GM18868 (cell line): ENCODE data around the gene LTN1.
"Not testable (repeated sequence)": the region's sequence is repeated elsewhere in the genome, so short reads cannot be mapped to it uniquely, and the experiment has no call there.

Experiments
- ATAC-seq: cut with Tn5 transposase; IDR thresholded peaks from one replicate; pipeline ENCODE4 v1.9.1; 2021; ENCODE audit warnings: mild to moderate bottlenecking, moderate library complexity; ENCODE audit not compliant: unreplicated experiment

Gene LTN1, protein sequence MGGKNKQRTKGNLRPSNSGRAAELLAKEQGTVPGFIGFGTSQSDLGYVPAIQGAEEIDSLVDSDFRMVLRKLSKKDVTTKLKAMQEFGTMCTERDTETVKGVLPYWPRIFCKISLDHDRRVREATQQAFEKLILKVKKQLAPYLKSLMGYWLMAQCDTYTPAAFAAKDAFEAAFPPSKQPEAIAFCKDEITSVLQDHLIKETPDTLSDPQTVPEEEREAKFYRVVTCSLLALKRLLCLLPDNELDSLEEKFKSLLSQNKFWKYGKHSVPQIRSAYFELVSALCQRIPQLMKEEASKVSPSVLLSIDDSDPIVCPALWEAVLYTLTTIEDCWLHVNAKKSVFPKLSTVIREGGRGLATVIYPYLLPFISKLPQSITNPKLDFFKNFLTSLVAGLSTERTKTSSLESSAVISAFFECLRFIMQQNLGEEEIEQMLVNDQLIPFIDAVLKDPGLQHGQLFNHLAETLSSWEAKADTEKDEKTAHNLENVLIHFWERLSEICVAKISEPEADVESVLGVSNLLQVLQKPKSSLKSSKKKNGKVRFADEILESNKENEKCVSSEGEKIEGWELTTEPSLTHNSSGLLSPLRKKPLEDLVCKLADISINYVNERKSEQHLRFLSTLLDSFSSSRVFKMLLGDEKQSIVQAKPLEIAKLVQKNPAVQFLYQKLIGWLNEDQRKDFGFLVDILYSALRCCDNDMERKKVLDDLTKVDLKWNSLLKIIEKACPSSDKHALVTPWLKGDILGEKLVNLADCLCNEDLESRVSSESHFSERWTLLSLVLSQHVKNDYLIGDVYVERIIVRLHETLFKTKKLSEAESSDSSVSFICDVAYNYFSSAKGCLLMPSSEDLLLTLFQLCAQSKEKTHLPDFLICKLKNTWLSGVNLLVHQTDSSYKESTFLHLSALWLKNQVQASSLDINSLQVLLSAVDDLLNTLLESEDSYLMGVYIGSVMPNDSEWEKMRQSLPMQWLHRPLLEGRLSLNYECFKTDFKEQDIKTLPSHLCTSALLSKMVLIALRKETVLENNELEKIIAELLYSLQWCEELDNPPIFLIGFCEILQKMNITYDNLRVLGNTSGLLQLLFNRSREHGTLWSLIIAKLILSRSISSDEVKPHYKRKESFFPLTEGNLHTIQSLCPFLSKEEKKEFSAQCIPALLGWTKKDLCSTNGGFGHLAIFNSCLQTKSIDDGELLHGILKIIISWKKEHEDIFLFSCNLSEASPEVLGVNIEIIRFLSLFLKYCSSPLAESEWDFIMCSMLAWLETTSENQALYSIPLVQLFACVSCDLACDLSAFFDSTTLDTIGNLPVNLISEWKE (N-terminal part only)

GRCh38 chr21:28992526-28993292 is at the start of gene LTN1:
Gene LTN1, minus strand, starts transcription at chr21:28992877. Its CDS starts 72 bp downstream, at chr21:28992805.
- peak; percentile 96 for ATAC-seq

- peak; percentile 45 for ATAC-seq
Measured at GRCh38 chr21:29034678-29035077, 42.0 kb upstream of the LTN1 start.

DNA sequence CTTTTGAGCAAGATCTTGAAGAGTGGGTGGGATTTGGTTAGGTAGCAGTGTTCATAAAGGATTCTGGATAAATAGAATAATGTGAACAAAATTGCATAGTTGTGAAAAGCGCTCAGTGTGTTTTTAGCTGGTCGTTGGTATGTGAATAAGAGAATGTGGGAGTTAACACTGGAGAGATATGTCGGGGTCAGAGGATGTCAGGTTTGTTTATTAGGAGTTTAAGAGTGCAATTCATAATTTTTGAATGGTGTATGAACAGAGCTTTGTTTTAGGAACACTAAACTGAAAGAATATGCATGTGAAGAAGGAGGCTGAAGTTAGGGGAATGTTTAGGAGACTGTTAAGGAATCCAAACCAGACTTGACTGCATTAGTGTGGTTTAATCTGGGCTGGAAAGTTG is 41.2 kb upstream of the LTN1 start:
- ATAC-seq: no peak

DNA sequence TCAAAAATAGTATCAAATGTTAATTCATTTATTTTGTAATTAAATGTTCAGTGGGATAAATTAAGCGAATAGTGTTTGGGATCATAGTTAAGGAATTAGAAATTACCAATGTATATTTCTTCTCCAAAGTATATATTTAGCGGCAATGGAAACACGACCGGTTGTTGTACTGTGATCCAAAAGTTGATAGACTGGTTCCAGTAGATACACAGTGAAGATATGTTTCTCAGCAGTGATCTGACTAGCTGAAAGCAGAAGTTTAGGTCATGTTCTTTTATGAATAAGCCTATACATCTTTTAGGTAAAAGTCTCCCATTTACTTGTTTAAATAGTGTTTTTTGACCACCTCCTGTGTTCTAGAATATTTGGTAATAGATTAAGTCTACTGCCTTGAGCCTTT is 40.6 kb upstream of the LTN1 start:
- no peak for ATAC-seq

GRCh38 chr21:29030909-29031308 is 38.2 kb upstream of the LTN1 start:
- no peak for ATAC-seq

DNA sequence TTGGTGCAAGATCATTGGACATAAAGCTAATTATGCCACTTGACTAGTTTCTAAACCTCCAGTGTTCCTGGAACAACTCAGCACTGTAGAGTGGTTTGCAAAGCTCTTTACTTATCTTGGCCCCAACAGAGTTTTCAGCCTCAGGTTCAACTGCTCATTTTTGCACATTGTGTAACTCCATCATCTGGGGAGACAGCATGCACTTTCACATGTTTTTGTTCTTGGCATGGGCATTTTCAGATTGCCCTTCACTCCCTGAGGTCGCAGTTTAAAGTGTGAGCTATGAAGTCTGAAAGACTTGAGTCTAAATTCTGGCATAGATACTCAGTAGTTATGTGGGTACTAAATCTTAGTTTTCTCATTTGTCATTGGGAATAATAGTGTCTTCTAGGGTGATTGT is 36.8 kb upstream of the LTN1 start:
- ATAC-seq: no peak

DNA sequence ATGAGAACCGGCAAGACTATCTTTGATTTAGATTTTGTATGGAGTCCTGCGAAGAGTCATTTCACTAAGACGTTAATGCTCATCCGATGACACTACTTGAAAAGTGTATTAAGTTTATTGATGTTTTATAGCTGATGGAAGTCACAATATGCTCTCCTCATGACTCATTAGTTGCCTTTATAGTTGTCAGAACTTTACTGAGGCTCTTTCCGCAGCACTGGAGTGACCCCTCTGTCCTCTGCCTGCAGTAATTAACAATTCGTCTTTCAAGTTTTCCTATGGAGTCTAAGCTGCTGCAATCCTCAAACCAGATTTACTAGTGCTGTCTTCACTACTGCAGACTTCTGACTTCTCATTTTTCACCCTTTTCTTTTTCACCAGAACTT is 32.6 kb upstream of the LTN1 start:
- no peak for ATAC-seq

GRCh38 chr21:29024474-29025327 is 32.0 kb upstream of the LTN1 start, which contains the start of gene USP16:
Gene USP16, plus strand, starts transcription at chr21:29024668. Its CDS starts 3,246 bp downstream, at chr21:29027914.
- peak; percentile 96 for ATAC-seq

- no peak for ATAC-seq
Measured at GRCh38 chr21:29022166-29022565, 29.5 kb upstream of the LTN1 start.

DNA sequence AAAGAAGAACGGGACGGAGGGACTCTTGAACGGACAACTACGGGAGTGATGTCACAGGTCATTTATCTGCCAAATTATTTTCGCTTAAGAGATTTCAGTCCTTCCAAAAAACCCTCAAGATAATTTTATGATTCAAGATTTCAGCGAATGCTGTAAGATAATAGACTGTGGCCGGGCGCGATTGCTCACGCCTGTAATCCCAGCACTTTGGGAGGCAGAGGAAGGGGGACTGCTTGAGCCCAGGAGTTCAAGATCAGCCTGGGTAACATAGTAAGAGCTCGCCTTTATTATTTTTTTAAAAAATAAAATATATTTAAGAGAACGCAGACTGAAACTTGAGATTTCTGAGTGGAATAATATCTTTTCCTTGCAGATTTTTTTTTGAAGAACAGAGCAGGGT is 25.9 kb upstream of the LTN1 start:
- no peak for ATAC-seq

DNA sequence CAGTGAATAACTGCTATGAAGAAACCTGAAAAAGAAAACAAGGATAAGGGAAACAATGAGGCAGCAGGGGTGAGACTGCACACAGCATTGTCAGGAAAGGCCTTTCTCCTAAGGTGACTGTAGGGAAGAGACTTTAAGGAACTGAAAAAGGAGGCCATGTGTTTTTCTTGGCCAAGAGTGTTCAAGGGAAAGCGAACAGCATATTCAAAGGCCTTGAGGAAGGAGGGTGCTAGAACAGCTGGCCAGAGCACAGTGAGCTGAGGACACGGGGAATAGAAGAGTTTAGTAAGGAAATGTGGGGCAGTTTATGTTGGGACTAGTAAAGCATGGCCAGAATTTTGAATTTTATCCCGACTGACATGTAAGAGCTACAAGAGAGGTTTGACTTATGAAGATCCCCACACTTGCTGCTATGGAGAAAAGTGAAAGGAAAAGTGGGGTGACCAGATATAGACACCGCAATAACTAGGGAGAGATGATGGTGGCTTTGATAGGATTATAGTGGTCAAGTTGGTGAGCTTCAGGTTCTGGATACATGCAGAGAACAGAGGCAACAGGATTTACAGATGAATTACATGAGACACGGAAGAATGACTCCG is 25.1 kb upstream of the LTN1 start:
- no peak for ATAC-seq

GRCh38 chr21:29011236-29011635 is 18.6 kb upstream of the LTN1 start:
- ATAC-seq: not testable (repeated sequence)

GRCh38 chr21:29008367-29008766 is 15.7 kb upstream of the LTN1 start:
- ATAC-seq: no peak

DNA sequence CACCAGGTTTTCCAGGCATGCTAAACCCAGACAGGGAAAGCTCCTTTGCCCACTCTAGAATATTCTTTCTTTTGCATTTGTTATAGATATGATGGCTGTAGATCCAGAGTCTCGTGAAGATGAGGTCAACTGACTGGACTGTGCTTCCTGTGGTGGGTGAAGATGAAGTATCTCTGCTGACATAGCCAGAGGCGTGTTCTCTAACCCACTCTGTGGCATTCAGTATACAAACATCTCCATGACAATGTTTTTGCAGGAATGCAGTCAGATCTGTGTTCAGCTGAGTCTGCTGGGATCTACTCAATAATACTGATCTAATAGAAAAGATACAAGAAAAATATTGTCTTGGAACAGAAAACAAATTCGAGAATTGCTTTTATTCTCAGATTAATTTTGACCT is 15.1 kb upstream of the LTN1 start:
- ATAC-seq: no peak

DNA sequence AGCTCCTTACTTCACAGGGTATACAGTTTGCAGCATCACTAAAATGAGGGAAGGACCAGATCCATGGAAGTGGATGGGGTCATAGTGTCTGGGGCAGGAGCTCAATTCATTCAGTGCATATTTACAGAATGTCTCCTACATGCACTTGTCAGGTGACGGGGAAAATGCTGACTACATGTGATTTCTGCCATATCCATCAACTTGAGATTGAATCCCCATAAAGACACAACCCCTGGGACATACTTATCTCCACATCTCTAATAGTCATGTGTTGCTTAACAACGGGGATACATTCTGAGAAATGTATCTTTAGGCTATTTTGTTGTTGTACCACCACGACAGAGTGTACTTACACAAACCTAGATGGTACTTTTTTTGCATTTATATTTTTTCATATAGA is 14.5 kb upstream of the LTN1 start:
- ATAC-seq: no peak

DNA sequence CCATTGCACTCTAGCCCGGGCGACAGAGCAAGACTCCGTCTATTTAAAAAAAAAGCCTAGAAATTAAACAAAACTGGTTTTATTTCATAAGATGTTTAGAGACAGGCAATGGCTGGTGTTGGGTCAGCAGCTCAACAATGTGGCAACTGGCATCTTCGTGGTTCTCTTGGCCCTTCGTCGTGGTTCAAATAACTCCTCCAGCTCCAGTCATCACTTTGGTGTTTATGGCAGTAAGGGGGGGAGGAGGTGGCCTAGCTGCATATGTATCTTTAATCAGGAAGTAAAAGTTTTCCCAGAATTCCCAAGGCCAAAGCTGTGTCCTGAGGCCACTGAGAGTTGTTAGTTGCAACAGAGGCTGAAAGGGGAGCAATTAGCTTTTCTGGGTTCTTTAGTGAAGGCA is 13.0 kb upstream of the LTN1 start:
- ATAC-seq: no peak

GRCh38 chr21:29002442-29003144 is 9.9 kb upstream of the LTN1 start:
- peak; percentile 100 for ATAC-seq

DNA sequence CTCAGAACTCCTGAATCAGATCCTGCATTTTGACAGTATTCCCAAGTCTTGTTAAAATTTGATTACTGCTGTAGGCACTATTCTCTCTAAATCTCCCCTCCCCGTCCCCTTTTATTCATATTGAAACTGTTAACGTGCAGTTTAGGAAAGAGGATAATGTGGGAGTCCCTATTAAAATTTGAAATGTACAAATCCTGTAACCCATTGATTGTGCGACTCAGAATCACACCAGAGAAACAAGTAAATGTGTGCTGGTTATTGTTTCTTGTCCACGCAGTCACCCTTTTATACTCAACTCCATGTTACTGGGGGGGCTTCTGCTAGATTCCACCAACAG is 584 bp upstream of the LTN1 start:
- ATAC-seq: no peak
